Measurements from ENCODE around the gene MAP2. TPM values are rescaled to one million over a fixed set of nuclear protein-coding genes. Genes with fewer than 3 reads are reported as not detected.

The MAP2 gene, protein sequence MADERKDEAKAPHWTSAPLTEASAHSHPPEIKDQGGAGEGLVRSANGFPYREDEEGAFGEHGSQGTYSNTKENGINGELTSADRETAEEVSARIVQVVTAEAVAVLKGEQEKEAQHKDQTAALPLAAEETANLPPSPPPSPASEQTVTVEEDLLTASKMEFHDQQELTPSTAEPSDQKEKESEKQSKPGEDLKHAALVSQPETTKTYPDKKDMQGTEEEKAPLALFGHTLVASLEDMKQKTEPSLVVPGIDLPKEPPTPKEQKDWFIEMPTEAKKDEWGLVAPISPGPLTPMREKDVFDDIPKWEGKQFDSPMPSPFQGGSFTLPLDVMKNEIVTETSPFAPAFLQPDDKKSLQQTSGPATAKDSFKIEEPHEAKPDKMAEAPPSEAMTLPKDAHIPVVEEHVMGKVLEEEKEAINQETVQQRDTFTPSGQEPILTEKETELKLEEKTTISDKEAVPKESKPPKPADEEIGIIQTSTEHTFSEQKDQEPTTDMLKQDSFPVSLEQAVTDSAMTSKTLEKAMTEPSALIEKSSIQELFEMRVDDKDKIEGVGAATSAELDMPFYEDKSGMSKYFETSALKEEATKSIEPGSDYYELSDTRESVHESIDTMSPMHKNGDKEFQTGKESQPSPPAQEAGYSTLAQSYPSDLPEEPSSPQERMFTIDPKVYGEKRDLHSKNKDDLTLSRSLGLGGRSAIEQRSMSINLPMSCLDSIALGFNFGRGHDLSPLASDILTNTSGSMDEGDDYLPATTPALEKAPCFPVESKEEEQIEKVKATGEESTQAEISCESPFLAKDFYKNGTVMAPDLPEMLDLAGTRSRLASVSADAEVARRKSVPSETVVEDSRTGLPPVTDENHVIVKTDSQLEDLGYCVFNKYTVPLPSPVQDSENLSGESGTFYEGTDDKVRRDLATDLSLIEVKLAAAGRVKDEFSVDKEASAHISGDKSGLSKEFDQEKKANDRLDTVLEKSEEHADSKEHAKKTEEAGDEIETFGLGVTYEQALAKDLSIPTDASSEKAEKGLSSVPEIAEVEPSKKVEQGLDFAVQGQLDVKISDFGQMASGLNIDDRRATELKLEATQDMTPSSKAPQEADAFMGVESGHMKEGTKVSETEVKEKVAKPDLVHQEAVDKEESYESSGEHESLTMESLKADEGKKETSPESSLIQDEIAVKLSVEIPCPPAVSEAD (N-terminal part only)
- total RNA-seq: under 1 TPM in 2 of 5 experiments, not detected in 3; 0.38 to 0.89 TPM
- under 1 TPM; 0.45 to 0.48 TPM for polyA plus RNA-seq
- 0.67 reads per million for total RNA-seq

DNA sequence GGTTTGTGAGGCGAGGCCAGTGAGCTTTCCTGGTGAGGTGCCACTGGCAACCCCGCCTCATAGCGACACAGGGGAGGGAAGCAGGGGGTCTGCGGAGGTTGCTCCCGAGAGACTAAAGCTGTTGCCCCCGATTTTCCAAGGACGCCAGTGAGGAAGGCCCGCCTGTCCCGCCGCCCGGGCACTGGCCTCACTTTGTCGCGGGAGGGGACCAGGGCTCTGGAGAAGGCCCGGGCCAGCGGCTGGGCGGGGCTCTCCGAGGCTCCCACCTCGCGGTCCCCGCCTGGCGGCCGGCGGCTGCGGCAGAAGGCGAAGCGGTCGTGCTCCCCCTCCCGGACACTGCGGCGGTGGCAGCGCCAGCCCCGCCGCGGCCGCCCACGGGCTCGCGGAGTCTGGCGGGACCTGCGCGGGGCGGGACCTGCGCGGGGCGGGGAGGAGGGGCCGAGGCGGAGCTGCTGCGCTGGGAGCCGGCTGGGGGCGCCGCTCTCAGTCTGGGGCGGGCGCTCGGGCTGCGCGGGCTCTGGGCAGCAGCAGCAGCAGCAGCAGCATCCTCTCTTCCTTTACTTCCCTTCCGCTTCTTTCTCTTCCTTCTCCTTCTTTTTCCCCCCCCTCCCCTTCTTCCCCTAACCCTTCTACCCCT is at the start of gene MAP2:
TSS of gene MAP2 (plus strand) at position 486 of the 637 bp plus-strand sequence. CDS start 229,124 bp downstream, outside the sequence.
- peak within 1 kb of the TSS; percentile 69 to 85 (median 80) for H3K4me3 Mint-ChIP-seq
- H3K27me3 Mint-ChIP-seq: peaks cover 36 to 73% (median 43%) of the 10 kb centered on the region in 5 donors
- peak within 1 kb of the TSS in 3 of 9 donors; percentile 4 to 30 (median 5) for H3K27ac Mint-ChIP-seq
- H3K4me3 ChIP-seq (ENCODE audit: low read length): peak within 1 kb of the TSS; percentile 11
- ATAC-seq (peak; percentile 95), DNase-seq (peak; percentile 22 to 83 (median 48))
- peaks cover 0 to 3% (median 0%) of the 10 kb centered on the region in 5 donors for H3K36me3 Mint-ChIP-seq
- ChIA-PET POLR2A (no interaction called here), CTCF (no interaction called here)
- no peaks in the 10 kb centered on the region for H3K27me3 ChIP-seq (ENCODE audit: control insufficient read depth in 2 of 2, insufficient read depth in 2 of 2, low read length in 2 of 2)
- intact Hi-C loops (cut with micrococcal nuclease): loop anchor here (2.0 to 10.0 kb wide), 3 partner anchors 131 to 1029 kb away; partner anchors contain the start of gene KANSL1L (in 2 of the 2)
- peaks cover 9 to 24% (median 19%) of the 10 kb centered on the region in 7 donors for H3K4me1 Mint-ChIP-seq
- H3K27ac ChIP-seq (ENCODE audit: low read depth, low read length): no peak within 1 kb of the TSS
- H3K36me3 ChIP-seq (ENCODE audit: control insufficient read depth in 2 of 3, insufficient read depth in 3 of 3, low read length in 3 of 3): no peaks in the 10 kb centered on the region
- no peaks in the 10 kb centered on the region for H3K4me1 ChIP-seq (ENCODE audit: control insufficient read depth in 2 of 2, insufficient read depth in 2 of 2, low read length in 2 of 2)
- H3K9me3 Mint-ChIP-seq: peaks cover 0 to 6% (median 0%) of the 10 kb centered on the region in 11 donors
- no peaks in the 10 kb centered on the region for H3K9me3 ChIP-seq (ENCODE audit: control insufficient read depth in 2 of 3, low read length in 3 of 3)

DNA sequence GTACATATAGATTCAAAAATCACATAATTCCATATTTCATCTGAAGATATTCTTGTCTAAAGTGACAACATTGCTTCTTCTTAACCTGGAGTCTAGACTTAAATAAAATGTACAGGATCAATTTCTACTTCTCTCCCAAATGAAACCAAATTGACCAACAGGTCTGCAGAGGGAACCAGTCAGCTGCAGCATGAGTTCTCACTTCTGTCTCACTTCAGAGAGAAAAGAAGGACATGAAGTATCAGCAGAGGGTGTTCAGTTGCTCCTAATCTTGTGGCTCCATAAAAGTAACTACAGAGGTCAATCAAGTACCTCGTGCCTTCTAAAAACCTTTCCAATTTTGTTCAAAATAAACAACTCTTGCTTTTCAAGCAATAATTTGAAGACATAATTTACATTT is 47.2 kb upstream of the MAP2 start:
- Histone ChIP-seq H3K27ac (ENCODE audit: low read depth, low read length) (no peak overlapping the region), H3K36me3 (ENCODE audit: control insufficient read depth in 2 of 3, insufficient read depth in 3 of 3, low read length in 3 of 3) (no peaks in the 10 kb centered on the region), H3K9me3 (ENCODE audit: control insufficient read depth in 2 of 3, low read length in 3 of 3) (peaks cover 0 to 6% (median 4%) of the 10 kb centered on the region in 3 experiments), H3K4me3 (ENCODE audit: low read length) (no peak overlapping the region), H3K27me3 (ENCODE audit: control insufficient read depth in 2 of 2, insufficient read depth in 2 of 2, low read length in 2 of 2) (no peaks in the 10 kb centered on the region), H3K4me1 (ENCODE audit: control insufficient read depth in 2 of 2, insufficient read depth in 2 of 2, low read length in 2 of 2) (no peaks in the 10 kb centered on the region)
- Mint-ChIP-seq H3K27ac (no peak overlapping the region), H3K4me1 (no peaks in the 10 kb centered on the region), H3K27me3 (peaks cover 0 to 5% (median 0%) of the 10 kb centered on the region in 5 donors), H3K4me3 (no peak overlapping the region), H3K36me3 (no peaks in the 10 kb centered on the region), H3K9me3 (peaks cover 8 to 60% (median 18%) of the 10 kb centered on the region in 11 donors)
- DNase-seq (no peak), ATAC-seq (no peak)
- ChIA-PET CTCF (no interaction called here), POLR2A (no interaction called here)
- intact Hi-C loops (cut with micrococcal nuclease): no loop called here

DNA sequence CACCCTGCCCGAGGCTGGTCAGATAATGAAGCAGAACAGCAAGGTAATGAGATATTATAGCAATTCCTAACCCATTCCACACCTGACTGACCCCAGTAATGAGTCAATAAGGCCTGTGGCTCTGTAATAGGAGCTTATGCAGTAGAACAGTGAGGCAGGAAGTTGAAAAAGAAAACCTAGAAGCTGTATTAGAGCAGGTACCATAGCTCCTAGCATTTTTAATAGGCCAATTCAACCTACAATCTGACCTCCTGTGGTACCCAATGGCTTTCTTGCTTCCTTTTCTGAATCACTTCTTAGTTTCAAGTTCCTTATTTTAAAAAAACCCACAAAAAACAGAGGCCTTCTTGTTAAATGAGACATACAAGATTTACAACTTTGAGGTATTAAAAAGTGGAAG is 43.6 kb upstream of the MAP2 start:
- peaks cover 0 to 6% (median 3%) of the 10 kb centered on the region in 3 experiments for H3K9me3 ChIP-seq (ENCODE audit: control insufficient read depth in 2 of 3, low read length in 3 of 3)
- POLR2A ChIA-PET: no interaction called here
- Mint-ChIP-seq H3K36me3 (no peaks in the 10 kb centered on the region), H3K4me1 (peaks cover 0 to 6% (median 0%) of the 10 kb centered on the region in 7 donors), H3K27ac (no peak overlapping the region), H3K27me3 (peaks cover 0 to 5% (median 0%) of the 10 kb centered on the region in 5 donors), H3K4me3 (no peak overlapping the region), H3K9me3 (peaks cover 0 to 33% (median 9%) of the 10 kb centered on the region in 11 donors)
- intact Hi-C loops (cut with micrococcal nuclease): no loop called here
- H3K36me3 ChIP-seq (ENCODE audit: control insufficient read depth in 2 of 3, insufficient read depth in 3 of 3, low read length in 3 of 3): no peaks in the 10 kb centered on the region
- no peaks in the 10 kb centered on the region for H3K4me1 ChIP-seq (ENCODE audit: control insufficient read depth in 2 of 2, insufficient read depth in 2 of 2, low read length in 2 of 2)
- no peaks in the 10 kb centered on the region for H3K27me3 ChIP-seq (ENCODE audit: control insufficient read depth in 2 of 2, insufficient read depth in 2 of 2, low read length in 2 of 2)
- H3K4me3 ChIP-seq (ENCODE audit: low read length): no peak overlapping the region
- DNase-seq (no peak), ATAC-seq (peak; percentile 22)
- no peak overlapping the region for H3K27ac ChIP-seq (ENCODE audit: low read depth, low read length)
- CTCF ChIA-PET: no interaction called here

DNA sequence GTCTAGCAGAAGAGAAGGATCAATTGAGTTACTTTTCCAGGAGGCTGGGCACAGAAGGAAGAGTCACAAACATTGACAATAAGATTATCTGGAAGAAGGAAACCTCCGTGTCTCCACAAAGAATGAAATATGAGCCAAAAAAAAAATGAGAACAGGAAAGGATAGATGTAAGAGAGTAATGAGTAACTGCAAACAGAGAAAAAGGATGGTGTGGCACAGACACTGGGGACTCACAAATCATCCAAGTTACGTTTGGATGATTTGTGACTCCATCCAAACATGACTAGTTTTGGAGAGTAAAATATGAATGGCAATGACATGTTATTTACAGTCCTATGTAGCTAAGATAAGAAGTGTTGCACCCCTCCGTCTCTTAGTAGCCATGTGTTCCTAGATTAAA is 42.8 kb upstream of the MAP2 start:
- Mint-ChIP-seq H3K9me3 (peaks cover 0 to 25% (median 4%) of the 10 kb centered on the region in 11 donors), H3K27me3 (peaks cover 0 to 5% (median 0%) of the 10 kb centered on the region in 5 donors), H3K4me3 (no peak overlapping the region), H3K4me1 (peaks cover 0 to 6% (median 0%) of the 10 kb centered on the region in 7 donors), H3K27ac (no peak overlapping the region), H3K36me3 (no peaks in the 10 kb centered on the region)
- H3K36me3 ChIP-seq (ENCODE audit: control insufficient read depth in 2 of 3, insufficient read depth in 3 of 3, low read length in 3 of 3): no peaks in the 10 kb centered on the region
- no peak overlapping the region for H3K4me3 ChIP-seq (ENCODE audit: low read length)
- no peaks in the 10 kb centered on the region for H3K4me1 ChIP-seq (ENCODE audit: control insufficient read depth in 2 of 2, insufficient read depth in 2 of 2, low read length in 2 of 2)
- ChIA-PET POLR2A (no interaction called here), CTCF (no interaction called here)
- intact Hi-C loops (cut with micrococcal nuclease): no loop called here
- ATAC-seq (no peak), DNase-seq (no peak)
- H3K27ac ChIP-seq (ENCODE audit: low read depth, low read length): no peak overlapping the region
- H3K27me3 ChIP-seq (ENCODE audit: control insufficient read depth in 2 of 2, insufficient read depth in 2 of 2, low read length in 2 of 2): no peaks in the 10 kb centered on the region
- H3K9me3 ChIP-seq (ENCODE audit: control insufficient read depth in 2 of 3, low read length in 3 of 3): peaks cover 0 to 6% (median 0%) of the 10 kb centered on the region in 3 experiments

DNA sequence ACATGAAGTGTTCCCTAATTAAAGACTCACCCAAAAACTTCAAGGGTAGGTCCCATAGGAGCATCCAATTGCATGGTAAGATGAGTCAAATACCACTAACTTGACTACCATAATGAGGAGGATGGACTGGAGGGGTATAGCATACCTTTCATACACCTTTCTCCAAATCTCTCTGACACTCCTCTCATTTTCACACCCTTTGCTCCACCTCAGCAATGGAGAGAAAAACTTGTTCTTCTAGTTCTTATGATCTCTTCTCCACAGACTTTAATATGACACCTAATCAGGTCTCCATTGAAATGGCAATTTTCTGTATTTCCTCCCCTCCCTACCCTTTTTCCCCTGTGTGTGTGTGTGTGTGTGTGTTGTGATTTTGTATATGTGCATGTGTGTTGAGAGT is 41.1 kb upstream of the MAP2 start:
- Histone ChIP-seq H3K27me3 (ENCODE audit: control insufficient read depth in 2 of 2, insufficient read depth in 2 of 2, low read length in 2 of 2) (no peaks in the 10 kb centered on the region), H3K4me1 (ENCODE audit: control insufficient read depth in 2 of 2, insufficient read depth in 2 of 2, low read length in 2 of 2) (no peaks in the 10 kb centered on the region), H3K9me3 (ENCODE audit: control insufficient read depth in 2 of 3, low read length in 3 of 3) (no peaks in the 10 kb centered on the region), H3K4me3 (ENCODE audit: low read length) (no peak overlapping the region), H3K36me3 (ENCODE audit: control insufficient read depth in 2 of 3, insufficient read depth in 3 of 3, low read length in 3 of 3) (no peaks in the 10 kb centered on the region), H3K27ac (ENCODE audit: low read depth, low read length) (no peak overlapping the region)
- peaks cover 0 to 6% (median 0%) of the 10 kb centered on the region in 7 donors for H3K4me1 Mint-ChIP-seq
- no peaks in the 10 kb centered on the region for H3K36me3 Mint-ChIP-seq
- no peak overlapping the region for H3K27ac Mint-ChIP-seq
- no peak overlapping the region for H3K4me3 Mint-ChIP-seq
- peaks cover 0 to 8% (median 1%) of the 10 kb centered on the region in 11 donors for H3K9me3 Mint-ChIP-seq
- DNase-seq: no peak
- CTCF ChIA-PET: no interaction called here
- intact Hi-C loops (cut with micrococcal nuclease): no loop called here
- POLR2A ChIA-PET: no interaction called here
- H3K27me3 Mint-ChIP-seq: peaks cover 0 to 5% (median 0%) of the 10 kb centered on the region in 5 donors
- no peak for ATAC-seq

DNA sequence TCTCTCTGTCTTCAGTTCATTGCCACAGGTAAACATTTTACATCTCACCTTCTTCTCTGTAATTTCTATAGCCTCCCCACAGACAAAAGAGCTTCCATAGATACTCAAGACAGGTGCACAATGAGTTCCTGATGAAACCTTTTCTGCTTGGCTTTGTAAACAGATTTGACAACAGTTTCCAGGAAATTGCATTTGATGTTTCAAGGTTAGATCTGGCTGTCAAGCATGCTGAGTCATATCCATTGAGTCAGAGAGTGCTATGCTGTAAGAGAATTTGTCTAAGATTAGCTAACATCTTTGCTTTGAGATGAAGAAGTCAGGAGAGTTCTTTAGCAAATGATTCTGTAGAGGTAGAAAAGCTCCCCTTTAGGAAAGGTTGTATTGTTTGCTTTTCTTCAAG is 40.6 kb upstream of the MAP2 start:
- no peak overlapping the region for H3K4me3 Mint-ChIP-seq
- no peak overlapping the region for H3K27ac Mint-ChIP-seq
- H3K4me3 ChIP-seq (ENCODE audit: low read length): no peak overlapping the region
- ATAC-seq (no peak), DNase-seq (no peak)
- no peaks in the 10 kb centered on the region for H3K9me3 ChIP-seq (ENCODE audit: control insufficient read depth in 2 of 3, low read length in 3 of 3)
- H3K9me3 Mint-ChIP-seq: peaks cover 0 to 8% (median 0%) of the 10 kb centered on the region in 11 donors
- H3K36me3 ChIP-seq (ENCODE audit: control insufficient read depth in 2 of 3, insufficient read depth in 3 of 3, low read length in 3 of 3): no peaks in the 10 kb centered on the region
- peaks cover 0 to 5% (median 0%) of the 10 kb centered on the region in 5 donors for H3K27me3 Mint-ChIP-seq
- H3K27me3 ChIP-seq (ENCODE audit: control insufficient read depth in 2 of 2, insufficient read depth in 2 of 2, low read length in 2 of 2): no peaks in the 10 kb centered on the region
- H3K4me1 ChIP-seq (ENCODE audit: control insufficient read depth in 2 of 2, insufficient read depth in 2 of 2, low read length in 2 of 2): no peaks in the 10 kb centered on the region
- CTCF ChIA-PET: no interaction called here
- intact Hi-C loops (cut with micrococcal nuclease): no loop called here
- peaks cover 0 to 6% (median 0%) of the 10 kb centered on the region in 7 donors for H3K4me1 Mint-ChIP-seq
- no peaks in the 10 kb centered on the region for H3K36me3 Mint-ChIP-seq
- POLR2A ChIA-PET: no interaction called here
- no peak overlapping the region for H3K27ac ChIP-seq (ENCODE audit: low read depth, low read length)
